Measurements from ENCODE around the gene TP53RK.

DNA sequence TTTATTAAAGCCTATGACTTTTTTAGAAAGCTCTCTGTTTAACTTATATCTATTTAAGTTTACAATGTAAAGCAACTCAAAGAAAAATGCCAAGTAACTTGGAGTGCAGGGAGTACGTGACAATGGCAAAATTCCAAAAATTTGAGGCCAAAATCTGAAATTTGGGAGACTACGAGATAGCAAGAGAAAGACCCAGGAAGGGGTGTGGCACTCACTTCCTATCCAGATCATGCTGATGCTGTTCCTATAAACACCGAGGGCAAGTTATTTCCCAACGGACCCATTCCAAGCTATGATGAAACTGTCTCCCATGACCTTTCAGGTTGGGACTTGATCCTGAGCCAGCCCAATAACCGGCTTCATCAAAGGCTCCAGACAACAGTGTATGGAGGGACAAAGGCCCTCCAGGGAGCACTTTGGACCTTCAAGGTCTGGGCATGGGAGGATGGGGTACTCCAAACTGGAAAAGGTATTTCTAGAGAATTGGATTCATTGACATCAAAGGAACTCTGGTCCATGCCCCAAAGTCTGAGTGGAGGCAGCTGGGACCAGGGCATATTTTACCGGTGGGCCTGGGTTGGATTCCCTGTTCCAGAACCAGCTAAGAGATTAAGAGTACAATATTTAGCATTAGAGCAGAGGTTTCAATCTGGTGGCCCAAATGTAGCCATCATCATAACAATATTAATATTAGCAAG is 22.3 kb downstream of the TP53RK start:
- no peak for TF ChIP-seq GATA2 (IDR thresholded peaks at IDR 0.05; ENCODE audit: low read depth, low read length)
- no peak for TF ChIP-seq GATA3 (IDR thresholded peaks at IDR 0.05; ENCODE audit: low read depth, low read length)

Data from SH-SY5Y (cell line).